ENCODE measurements around the gene AOPEP. TPM values are rescaled to one million over a fixed set of nuclear protein-coding genes. Genes with fewer than 3 reads are reported as not detected.
A peak's percentile ranks its signal among the peaks of the same experiment; 100 is the strongest.

Gene AOPEP
- total RNA-seq, 1 donor from 2014 or later = 79.7 TPM

DNA sequence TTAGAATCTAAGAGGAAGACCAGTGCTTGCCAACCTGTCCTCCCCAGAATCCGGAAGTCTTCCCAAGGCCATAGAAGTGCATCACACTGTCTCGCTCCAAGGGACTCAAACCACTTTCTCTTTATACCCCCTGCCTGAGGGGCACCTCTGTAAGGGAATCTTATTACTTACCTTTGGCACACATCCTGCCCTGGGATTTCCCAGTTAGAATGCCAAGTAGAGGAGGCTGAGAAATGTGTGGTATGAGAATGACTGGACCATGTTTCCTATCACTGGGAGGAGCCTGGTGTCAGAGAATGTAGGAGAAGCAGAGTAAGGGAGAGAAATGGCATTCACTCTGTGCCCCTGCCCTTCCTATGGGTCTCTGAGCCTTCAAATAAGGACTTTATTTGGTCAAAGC lies 85.8 kb downstream of the AOPEP start:
- Histone ChIP-seq H3K27me3 (no peaks in the 10 kb centered on the region), H3K4me3 (no peak overlapping the region), H3K4me1 (peaks cover 12% of the 10 kb centered on the region), H3K9me3 (no peaks in the 10 kb centered on the region), H3K36me3 (no peaks in the 10 kb centered on the region), H3K27ac (no peak overlapping the region)
- intact Hi-C loops (cut with DNase I) = no loop called here
- ATAC-seq = peak; percentile 43
- no peak for DNase-seq
- TF ChIP-seq, protein P1, sequence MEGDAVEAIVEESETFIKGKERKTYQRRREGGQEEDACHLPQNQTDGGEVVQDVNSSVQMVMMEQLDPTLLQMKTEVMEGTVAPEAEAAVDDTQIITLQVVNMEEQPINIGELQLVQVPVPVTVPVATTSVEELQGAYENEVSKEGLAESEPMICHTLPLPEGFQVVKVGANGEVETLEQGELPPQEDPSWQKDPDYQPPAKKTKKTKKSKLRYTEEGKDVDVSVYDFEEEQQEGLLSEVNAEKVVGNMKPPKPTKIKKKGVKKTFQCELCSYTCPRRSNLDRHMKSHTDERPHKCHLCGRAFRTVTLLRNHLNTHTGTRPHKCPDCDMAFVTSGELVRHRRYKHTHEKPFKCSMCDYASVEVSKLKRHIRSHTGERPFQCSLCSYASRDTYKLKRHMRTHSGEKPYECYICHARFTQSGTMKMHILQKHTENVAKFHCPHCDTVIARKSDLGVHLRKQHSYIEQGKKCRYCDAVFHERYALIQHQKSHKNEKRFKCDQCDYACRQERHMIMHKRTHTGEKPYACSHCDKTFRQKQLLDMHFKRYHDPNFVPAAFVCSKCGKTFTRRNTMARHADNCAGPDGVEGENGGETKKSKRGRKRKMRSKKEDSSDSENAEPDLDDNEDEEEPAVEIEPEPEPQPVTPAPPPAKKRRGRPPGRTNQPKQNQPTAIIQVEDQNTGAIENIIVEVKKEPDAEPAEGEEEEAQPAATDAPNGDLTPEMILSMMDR (IDR thresholded peaks at IDR 0.05) = no peak

DNA sequence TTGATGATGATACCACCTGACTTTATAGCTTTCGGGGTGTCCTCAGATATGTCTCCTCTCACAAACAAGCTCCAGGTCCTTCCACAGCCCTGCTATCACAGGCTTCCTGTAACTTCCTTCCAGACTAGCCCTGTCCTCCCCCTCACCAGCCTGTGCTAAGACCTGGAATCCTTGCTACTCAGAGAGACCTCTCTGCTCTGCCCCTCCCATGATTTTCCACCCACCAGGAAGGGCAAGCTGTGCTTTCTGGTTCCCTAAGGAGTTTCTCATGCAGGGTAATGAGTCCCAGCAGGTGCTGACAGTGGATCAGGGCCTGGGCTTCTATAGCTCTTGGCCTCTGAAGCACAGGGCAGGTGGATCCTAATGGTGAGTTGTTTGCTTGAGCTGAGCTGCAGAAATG lies 86.9 kb downstream of the AOPEP start:
- Histone ChIP-seq H3K9me3 (no peaks in the 10 kb centered on the region), H3K27ac (no peak overlapping the region)
- ATAC-seq = no peak

DNA sequence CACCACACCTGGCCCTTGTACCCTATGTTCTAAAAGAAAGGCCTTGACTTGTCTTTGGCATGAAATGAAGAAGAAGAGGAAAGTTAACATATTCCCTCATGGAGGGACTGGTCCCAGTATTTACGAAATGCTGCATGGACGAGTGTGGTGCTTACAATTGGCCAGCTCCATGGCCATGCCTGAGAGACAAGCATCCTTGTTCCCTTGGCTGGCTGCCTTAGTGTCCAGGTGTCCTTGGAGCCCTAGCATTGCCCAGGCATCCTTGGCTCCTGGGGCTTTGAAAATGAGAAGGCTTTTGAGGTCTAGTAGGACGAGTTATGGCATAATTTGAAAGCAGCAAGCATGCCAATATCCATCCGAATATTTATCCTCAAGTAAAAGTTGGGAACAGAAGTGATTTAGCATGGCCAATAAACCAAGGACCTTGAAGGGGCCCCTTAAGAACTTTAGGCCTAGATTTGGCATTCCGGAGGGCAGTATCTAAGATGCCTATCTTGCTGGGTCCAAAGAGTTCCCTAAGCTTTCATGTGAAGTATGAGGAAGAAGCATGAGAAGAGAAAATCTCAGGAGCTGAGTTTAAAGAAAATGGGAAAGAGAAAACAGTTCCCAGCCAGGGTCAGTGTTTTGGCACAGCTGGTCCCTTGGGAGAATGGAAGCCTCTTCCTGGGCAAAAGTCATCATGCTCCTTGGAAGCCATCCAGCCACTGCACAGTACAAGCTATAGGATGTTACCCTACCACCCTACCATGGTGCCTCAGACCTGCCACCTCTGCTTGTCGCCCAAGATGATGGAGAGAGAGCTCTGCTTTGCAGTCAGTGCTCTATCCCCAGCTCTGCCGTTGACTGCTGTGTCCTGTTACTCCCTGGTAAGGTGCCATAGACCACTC lies 91.0 kb downstream of the AOPEP start:
- intact Hi-C loops (cut with DNase I) = no loop called here
- peak overlapping the region; percentile 24 for H3K27ac ChIP-seq
- peaks cover 30% of the 10 kb centered on the region for H3K4me1 ChIP-seq
- TF ChIP-seq, protein P1 (IDR thresholded peaks at IDR 0.05) = no peak
- no peaks in the 10 kb centered on the region for H3K36me3 ChIP-seq
- no peaks in the 10 kb centered on the region for H3K27me3 ChIP-seq
- no peaks in the 10 kb centered on the region for H3K9me3 ChIP-seq
- no peak overlapping the region for H3K4me3 ChIP-seq
- DNase-seq = no peak
- no peak for ATAC-seq

More for the DNA sequence above, 86.9 kb downstream of the AOPEP start:
- no peaks in the 10 kb centered on the region for H3K27me3 ChIP-seq
- peaks cover 19% of the 10 kb centered on the region for H3K4me1 ChIP-seq
- no peak overlapping the region for H3K4me3 ChIP-seq
- intact Hi-C loops (cut with DNase I) = no loop called here
- TF ChIP-seq, protein P1 (IDR thresholded peaks at IDR 0.05) = no peak
- no peak for DNase-seq
- H3K36me3 ChIP-seq = no peaks in the 10 kb centered on the region

DNA sequence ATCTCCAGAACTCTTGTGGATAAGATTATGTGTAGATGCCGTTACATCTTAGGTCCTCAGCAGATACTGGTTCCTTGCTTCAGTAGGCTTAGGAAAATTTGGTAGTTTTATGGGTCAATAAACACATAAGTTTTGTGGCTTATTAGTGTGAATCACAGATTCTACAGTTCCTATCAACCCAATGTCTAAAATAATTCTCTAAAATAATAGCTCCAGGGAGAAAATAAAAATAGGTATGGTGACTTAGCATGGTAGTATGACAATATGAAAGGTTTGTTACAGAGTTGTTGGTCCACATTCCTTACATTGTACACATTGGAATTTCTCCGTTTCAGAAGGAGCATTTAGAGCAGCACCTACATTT lies 91.7 kb downstream of the AOPEP start:
- TF ChIP-seq, protein P1 (IDR thresholded peaks at IDR 0.05) = no peak
- ATAC-seq (no peak), DNase-seq (no peak)
- intact Hi-C loops (cut with DNase I) = no loop called here
- Histone ChIP-seq H3K36me3 (no peaks in the 10 kb centered on the region), H3K4me3 (no peak overlapping the region), H3K9me3 (no peaks in the 10 kb centered on the region), H3K27me3 (no peaks in the 10 kb centered on the region), H3K27ac (peak overlapping the region; percentile 60), H3K4me1 (peaks cover 29% of the 10 kb centered on the region)

DNA sequence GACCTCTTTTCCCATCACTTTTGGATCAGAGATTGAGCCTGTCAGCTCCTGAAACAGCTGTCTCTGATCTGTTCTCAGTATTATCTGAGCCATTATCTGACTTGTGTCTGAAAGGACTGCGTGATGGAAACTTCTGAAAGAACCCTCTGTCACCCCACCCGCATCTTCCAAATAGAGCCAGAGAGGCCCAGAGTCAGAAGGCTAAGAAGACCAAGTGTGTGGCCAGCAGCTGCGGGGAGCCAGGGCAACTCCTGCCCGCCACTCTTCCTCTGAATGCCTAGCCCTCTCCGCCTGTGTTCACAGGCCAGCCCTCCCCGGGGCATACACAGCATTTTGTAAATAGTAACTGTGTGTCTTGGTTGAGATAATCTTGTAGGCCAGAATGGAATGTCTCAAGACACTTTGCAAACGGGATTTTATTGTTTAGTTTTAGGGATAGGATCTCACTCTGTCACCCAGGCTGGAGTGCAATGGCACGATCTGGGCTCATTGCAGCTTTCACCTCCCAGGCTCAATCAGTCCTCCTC lies 92.7 kb downstream of the AOPEP start:
- DNase-seq (no peak), ATAC-seq (peak; percentile 80)
- intact Hi-C loops (cut with DNase I) = no loop called here
- Histone ChIP-seq H3K9me3 (no peaks in the 10 kb centered on the region), H3K36me3 (no peaks in the 10 kb centered on the region), H3K4me3 (no peak overlapping the region), H3K27ac (peak overlapping the region; percentile 60), H3K27me3 (no peaks in the 10 kb centered on the region), H3K4me1 (peaks cover 25% of the 10 kb centered on the region)
- TF ChIP-seq, protein P1 (IDR thresholded peaks at IDR 0.05) = no peak

All from upper lobe of right lung (tissue), 1 donor.